ENCODE data around the gene KRTAP1-4.
"Not testable (repeated sequence)": the region's sequence is repeated elsewhere in the genome, so short reads cannot be mapped to it uniquely, and the experiment has no call there.

Gene KRTAP1-4

GRCh38 chr17:41029633-41030245 is at the start of gene KRTAP1-4:
Gene KRTAP1-4, minus strand, starts transcription at chr17:41030195. Its CDS starts 117 bp downstream, at chr17:41030078.
- no peak for DNase-seq

GRCh38 chr17:41076788-41077187 is 46.8 kb upstream of the KRTAP1-4 start:
- no peak for DNase-seq

- DNase-seq = no peak
These were observed 43.7 kb upstream of the KRTAP1-4 start for GRCh38 chr17:41073676-41074075.

GRCh38 chr17:41071606-41072360 is 41.8 kb upstream of the KRTAP1-4 start:
- no peak for DNase-seq

GRCh38 chr17:41069031-41069430 is 39.0 kb upstream of the KRTAP1-4 start:
- no peak for DNase-seq

GRCh38 chr17:41067281-41067680 is 37.3 kb upstream of the KRTAP1-4 start:
- no peak for DNase-seq

GRCh38 chr17:41065829-41066624 is 36.0 kb upstream of the KRTAP1-4 start, which contains the start of gene KRTAP2-4:
Gene KRTAP2-4, minus strand, starts transcription at chr17:41065879. Its CDS starts 34 bp downstream, at chr17:41065845.
- DNase-seq = no peak

GRCh38 chr17:41065016-41065689 is 35.2 kb upstream of the KRTAP1-4 start:
- DNase-seq = not testable (repeated sequence)

GRCh38 chr17:41064301-41064700 is 34.3 kb upstream of the KRTAP1-4 start:
- no peak for DNase-seq

GRCh38 chr17:41063449-41063848 is 33.5 kb upstream of the KRTAP1-4 start:
- no peak for DNase-seq

GRCh38 chr17:41061964-41062363 is 32.0 kb upstream of the KRTAP1-4 start:
- DNase-seq = no peak

GRCh38 chr17:41060052-41060604 is 30.1 kb upstream of the KRTAP1-4 start, which contains the start of gene KRTAP2-3:
Gene KRTAP2-3, minus strand, starts transcription at chr17:41060114. Its CDS starts 64 bp downstream, at chr17:41060050.
- no peak for DNase-seq

- DNase-seq = not testable (repeated sequence)
These were observed 29.5 kb upstream of the KRTAP1-4 start for GRCh38 chr17:41059276-41060051.

GRCh38 chr17:41058741-41059140 is 28.7 kb upstream of the KRTAP1-4 start:
- no peak for DNase-seq

GRCh38 chr17:41057547-41057946 is 27.6 kb upstream of the KRTAP1-4 start:
- no peak for DNase-seq

GRCh38 chr17:41055130-41055529 is 25.1 kb upstream of the KRTAP1-4 start, which contains the start of gene KRTAP2-2:
Gene KRTAP2-2, minus strand, starts transcription at chr17:41055230. Its CDS starts 19 bp downstream, at chr17:41055211.
- not testable (repeated sequence) for DNase-seq

- DNase-seq = not testable (repeated sequence)
These were observed 24.6 kb upstream of the KRTAP1-4 start for GRCh38 chr17:41054556-41054955.

GRCh38 chr17:41054025-41054424 is 24.0 kb upstream of the KRTAP1-4 start:
- DNase-seq = no peak

- no peak for DNase-seq
These were observed 22.6 kb upstream of the KRTAP1-4 start for GRCh38 chr17:41052566-41052965.

- no peak for DNase-seq
These were observed 19.1 kb upstream of the KRTAP1-4 start for GRCh38 chr17:41049110-41049509.

GRCh38 chr17:41048441-41048840 is 18.4 kb upstream of the KRTAP1-4 start:
- no peak for DNase-seq
